Adrenal gland (tissue), 12 donors: ENCODE results near the gene PIGN. TPM values are rescaled to one million over a fixed set of nuclear protein-coding genes. Genes with fewer than 3 reads are reported as not detected.

Source experiments
- DNase-seq, 7 donors: peaks; one replicate each; pipeline ENCODE4 v3.0.0-alpha.2; 2019 to 2020
- H3K27ac ChIP-seq, 5 donors: fragments of 200-600 bp; sonication (generic) in 4 of 5; 1 replicate in 3 of 5; 2 replicates in 2 of 5; pipeline versions ENCODE4 v1.5.1 to v1.8.0; 2016 to 2020; ENCODE audit warnings: mild to moderate bottlenecking in 1 of 5
- H3K27me3 ChIP-seq: fragments of 200-600 bp; 2 replicates; pipeline ENCODE4 v1.8.0; 2021
- H3K36me3 ChIP-seq, 2 donors: fragments of 200-600 bp; replicated peaks in 1 of 2; 1 replicate in 1 of 2; 2 replicates in 1 of 2; pipeline versions ENCODE4 v1.5.1 to v1.8.0; 2018 to 2022
- H3K4me1 ChIP-seq, 2 donors: fragments of 200-600 bp; replicated peaks in 1 of 2; 1 replicate in 1 of 2; 2 replicates in 1 of 2; pipeline versions ENCODE4 v1.5.1 to v1.8.0; 2018 to 2021
- H3K4me3 ChIP-seq, 4 donors: fragments of 200-600 bp; sonication (generic) in 3 of 4; one replicate each; pipeline ENCODE4 v1.5.1; 2016 to 2018
- H3K9me3 ChIP-seq, 3 donors: fragments of 200-600 bp; sonication (generic) in 1 of 3; replicated peaks in 1 of 3; 1 replicate in 2 of 3; 2 replicates in 1 of 3; pipeline versions ENCODE4 v1.5.1 to v1.8.0; 2016 to 2021
- POLR2A ChIP-seq, 2 donors: fragments of 450-650 bp; IDR thresholded peaks; one replicate each; pipeline ENCODE4 v1.6.1; 2017; ENCODE audit warnings: antibody characterized with exemption in 2 of 2, mild to moderate bottlenecking in 2 of 2, moderate library complexity in 1 of 2
- WGBS, 4 donors: extraction: QIAGEN DNeasy Blood & Tissue Kit in 2 of 4; methylation state at CpG; one replicate each; pipeline versions ENCODE4 v1.1.5 to v1.1.7; 2013 to 2017; 5-methylcytosine and 5-hydroxymethylcytosine counted together
- intact Hi-C, 2 donors: fragments of 100-400 bp; cut with DNase I; formaldehyde crosslinking; loops; one replicate each; pipeline versions ENCODE4 v1.14.1 to v1.15.0; 2022 to 2023
- polyA plus RNA-seq, 3 donors: library from polyadenylated mRNA; stranded (reverse); fragments of 200-250 nt in 2 of 3; fragments of 350-450 nt in 1 of 3; fragmentation: Illumina TruSeq in 1 of 3; extraction: RNeasy Lipid Tissue Mini Kit (QIAGEN cat#74804) in 1 of 3; gene quantifications; one replicate each; pipeline ENCODE4 v1.2.3, GENCODE V29; 2013 to 2014
- total RNA-seq, 9 donors: library from RNA; depleted of rRNA in 4 of 9; stranded (reverse); fragments of >200 nt in 4 of 9; fragments of 120-200 nt in 1 of 9; fragmentation: NEBNext Ultra II Directional in 1 of 9; extraction: Animal tissue kit (Norgen Biotek cat#: 25700) in 1 of 9; gene quantifications; one replicate each; pipeline versions ENCODE4 v1.1.0 to v1.2.4, GENCODE V29; 2013 to 2023
- TF ChIP-seq, protein P1 (sequence below), 6 experiments: fragments of 450-650 bp in 4 of 6; fragments of 200-600 bp in 2 of 6; sonication (generic) in 1 of 6; IDR thresholded peaks; 1 replicate in 5 of 6; 2 replicates in 1 of 6; pipeline versions ENCODE4 v1.5.1 to v1.8.0; 2016 to 2021; ENCODE audit warnings: antibody characterized with exemption in 6 of 6, mild to moderate bottlenecking in 2 of 6, moderate library complexity in 1 of 6
- donor health status: healthy with polysubstance abuse.
- donor health status: Bipolar disorder and iron deficiency.
- donor health status: DM: yes; HTN: yes; CAD: no.
- donor health status: DM: no; HTN: no; CAD: no.
- donor health status: DM: no; HTN: no; CAD: no.
- donor health status: DM: yes; HTN: yes; CAD: no.

The PIGN gene
- total and polyA plus RNA-seq, 12 donors, result 4.4 to 50.5 (median 21.7) TPM

DNA sequence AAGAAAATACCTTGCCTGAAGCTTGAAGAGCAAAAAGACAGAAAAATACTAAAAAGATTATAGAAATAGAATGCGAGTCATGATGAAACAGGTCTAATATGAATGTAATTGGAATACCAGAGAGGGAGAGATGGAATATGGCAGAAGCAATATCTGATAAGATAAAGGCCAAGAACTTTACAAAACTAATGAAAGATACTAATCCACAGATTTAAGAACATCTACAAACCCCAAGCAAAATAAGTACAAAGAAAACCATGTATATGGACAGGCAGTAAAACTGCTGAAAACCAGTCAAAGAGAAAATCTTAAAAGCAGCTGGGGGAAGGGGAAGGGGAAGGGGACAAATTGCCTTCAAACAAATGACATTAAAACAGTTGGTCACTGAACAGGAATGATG, 67.0 kb downstream of the PIGN start:
- no peak overlapping the region for H3K27ac ChIP-seq
- intact Hi-C loops, result loop anchor here in 1 of 2 donors (10.0 kb wide), 1 partner anchor 215 kb away; no protein-coding TSS in a partner anchor

DNA sequence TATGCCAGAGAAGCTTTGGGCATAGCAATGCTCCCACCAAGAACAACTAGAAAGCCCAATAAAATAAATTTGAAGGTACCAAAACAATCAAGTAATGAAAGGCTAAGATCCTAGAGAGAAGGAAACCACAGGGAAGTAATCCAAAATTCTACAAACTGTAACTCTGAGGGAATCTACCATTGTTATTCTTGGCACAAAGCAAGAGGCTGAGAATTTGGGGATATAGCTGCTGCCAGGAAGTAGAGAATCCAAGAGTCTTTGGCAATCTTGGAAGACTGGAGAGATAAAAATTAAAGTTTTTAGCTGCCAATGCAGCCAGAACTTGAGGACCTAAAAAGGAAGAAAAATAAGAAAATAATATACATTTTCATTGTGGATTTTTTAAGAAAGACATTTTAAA, 68.5 kb downstream of the PIGN start:
- no peak for DNase-seq
- no peaks in the 10 kb centered on the region for H3K27me3 ChIP-seq
- TF ChIP-seq, protein P1, sequence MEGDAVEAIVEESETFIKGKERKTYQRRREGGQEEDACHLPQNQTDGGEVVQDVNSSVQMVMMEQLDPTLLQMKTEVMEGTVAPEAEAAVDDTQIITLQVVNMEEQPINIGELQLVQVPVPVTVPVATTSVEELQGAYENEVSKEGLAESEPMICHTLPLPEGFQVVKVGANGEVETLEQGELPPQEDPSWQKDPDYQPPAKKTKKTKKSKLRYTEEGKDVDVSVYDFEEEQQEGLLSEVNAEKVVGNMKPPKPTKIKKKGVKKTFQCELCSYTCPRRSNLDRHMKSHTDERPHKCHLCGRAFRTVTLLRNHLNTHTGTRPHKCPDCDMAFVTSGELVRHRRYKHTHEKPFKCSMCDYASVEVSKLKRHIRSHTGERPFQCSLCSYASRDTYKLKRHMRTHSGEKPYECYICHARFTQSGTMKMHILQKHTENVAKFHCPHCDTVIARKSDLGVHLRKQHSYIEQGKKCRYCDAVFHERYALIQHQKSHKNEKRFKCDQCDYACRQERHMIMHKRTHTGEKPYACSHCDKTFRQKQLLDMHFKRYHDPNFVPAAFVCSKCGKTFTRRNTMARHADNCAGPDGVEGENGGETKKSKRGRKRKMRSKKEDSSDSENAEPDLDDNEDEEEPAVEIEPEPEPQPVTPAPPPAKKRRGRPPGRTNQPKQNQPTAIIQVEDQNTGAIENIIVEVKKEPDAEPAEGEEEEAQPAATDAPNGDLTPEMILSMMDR (IDR thresholded peaks at IDR 0.05), result no peak
- no peak for TF ChIP-seq POLR2A (IDR thresholded peaks at IDR 0.05)
- no peak overlapping the region for H3K4me3 ChIP-seq
- intact Hi-C loops, result no loop called here
- H3K27ac ChIP-seq, result peak overlapping the region in 1 of 5 donors; percentile 4
- H3K36me3 ChIP-seq, result no peaks in the 10 kb centered on the region
- no peaks in the 10 kb centered on the region for H3K9me3 ChIP-seq
- H3K4me1 ChIP-seq, result no peaks in the 10 kb centered on the region

More for the DNA sequence above, 67.0 kb downstream of the PIGN start:
- TF ChIP-seq, protein P1 (IDR thresholded peaks at IDR 0.05), result no peak
- TF ChIP-seq POLR2A (IDR thresholded peaks at IDR 0.05), result no peak
- H3K4me1 ChIP-seq, result no peaks in the 10 kb centered on the region
- 98 to 100% (median 99%) methylated on average over 1 of the region's 1 CpG for WGBS, 4 donors
- H3K9me3 ChIP-seq, result no peaks in the 10 kb centered on the region
- H3K4me3 ChIP-seq, result no peak overlapping the region
- no peaks in the 10 kb centered on the region for H3K36me3 ChIP-seq
- H3K27me3 ChIP-seq, result no peaks in the 10 kb centered on the region
- DNase-seq, result no peak

DNA sequence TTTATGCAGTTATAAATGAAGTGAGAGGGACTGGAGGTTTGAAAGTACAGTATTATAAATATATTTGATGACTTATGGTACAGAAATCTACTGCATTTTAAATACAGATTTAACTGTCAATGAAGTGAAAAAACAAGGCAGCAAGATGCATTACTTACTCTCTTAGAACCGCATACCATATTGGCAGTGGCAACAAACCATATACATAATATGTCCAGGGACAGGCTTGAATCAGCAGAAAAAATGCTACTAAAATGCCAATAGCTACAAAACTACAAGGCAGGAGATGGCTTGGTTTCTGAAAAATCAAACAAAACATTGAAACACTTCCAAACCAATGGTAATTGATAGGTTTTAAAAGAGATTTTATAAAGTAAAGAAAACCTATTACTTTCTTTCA, 77.2 kb downstream of the PIGN start:
- Histone ChIP-seq H3K27me3 (no peaks in the 10 kb centered on the region), H3K36me3 (no peaks in the 10 kb centered on the region), H3K4me3 (no peak overlapping the region), H3K27ac (no peak overlapping the region), H3K4me1 (no peaks in the 10 kb centered on the region), H3K9me3 (no peaks in the 10 kb centered on the region)
- WGBS, 4 donors, result 96 to 100% (median 98%) methylated on average over 1 of the region's 1 CpG
- no peak for DNase-seq
- no peak for TF ChIP-seq POLR2A (IDR thresholded peaks at IDR 0.05)
- TF ChIP-seq, protein P1 (IDR thresholded peaks at IDR 0.05), result no peak
- intact Hi-C loops, result no loop called here

DNA sequence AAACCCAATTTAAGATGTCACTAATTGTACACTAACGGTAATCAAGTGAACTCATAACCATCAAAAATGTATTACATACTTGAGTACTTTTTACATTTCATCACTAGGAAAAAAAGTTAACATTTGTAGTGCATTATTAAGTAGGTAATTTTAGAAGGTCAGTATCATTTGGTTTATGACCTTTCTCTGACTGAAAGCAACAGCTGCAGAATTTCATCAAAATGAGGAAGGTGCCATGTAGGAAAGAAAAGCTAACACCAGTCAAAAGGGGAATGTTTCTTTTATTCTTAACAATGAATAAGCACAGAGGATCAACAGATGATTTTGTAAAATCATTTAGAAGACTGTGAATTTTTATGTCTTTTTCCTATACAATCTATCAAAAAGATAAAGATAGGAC, 79.0 kb downstream of the PIGN start:
- Histone ChIP-seq H3K36me3 (no peaks in the 10 kb centered on the region), H3K4me3 (no peak overlapping the region), H3K27me3 (no peaks in the 10 kb centered on the region), H3K9me3 (no peaks in the 10 kb centered on the region), H3K27ac (no peak overlapping the region), H3K4me1 (no peaks in the 10 kb centered on the region)
- TF ChIP-seq, protein P1 (IDR thresholded peaks at IDR 0.05), result no peak
- no peak for TF ChIP-seq POLR2A (IDR thresholded peaks at IDR 0.05)
- intact Hi-C loops, result no loop called here
- WGBS, 4 donors, result 91 to 95% (median 93%) methylated on average over 1 of the region's 1 CpG
- no peak for DNase-seq
